HG03558 (cell line): ENCODE data around the gene ETV4.
A peak's percentile ranks its signal among the peaks of the same experiment; 100 is the strongest.
"Not testable (repeated sequence)": the region's sequence is repeated elsewhere in the genome, so short reads cannot be mapped to it uniquely, and the experiment has no call there.

Experiments
- ATAC-seq: cut with Tn5 transposase; IDR thresholded peaks from one replicate; pipeline ENCODE4 v1.9.1; 2021; ENCODE audit warnings: moderate number of reproducible peaks; ENCODE audit not compliant: unreplicated experiment; ENCODE audit errors: extremely low read depth

Gene ETV4

GRCh38 chr17:43521389-43521788 lies 24.8 kb downstream of the ETV4 start:
- no peak for ATAC-seq

- no peak for ATAC-seq
Measured at GRCh38 chr17:43517615-43518386, 28.3 kb downstream of the ETV4 start.

- no peak for ATAC-seq
Measured at GRCh38 chr17:43517161-43517560, 29.0 kb downstream of the ETV4 start.

GRCh38 chr17:43515656-43516055 lies 30.5 kb downstream of the ETV4 start:
- ATAC-seq: no peak

DNA sequence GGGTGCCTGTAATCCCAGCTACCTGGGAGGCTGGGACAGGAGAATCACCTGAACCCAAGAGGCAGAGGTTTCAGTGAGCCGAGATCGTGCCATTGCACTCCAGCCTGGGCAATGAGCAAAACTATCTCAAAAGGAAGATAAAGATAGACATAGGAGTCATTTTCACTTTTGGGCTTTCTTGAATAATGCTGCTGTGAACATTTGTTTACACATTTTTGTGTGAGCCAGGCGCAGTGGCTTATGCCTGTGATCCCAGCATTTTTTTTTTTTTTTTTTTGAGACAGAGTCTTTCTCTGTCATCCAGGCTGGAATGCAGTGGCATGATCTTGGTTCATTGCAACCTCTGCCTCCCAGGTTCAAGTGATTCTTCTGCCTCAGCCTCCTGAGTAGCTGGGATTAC lies 34.9 kb downstream of the ETV4 start:
- ATAC-seq: not testable (repeated sequence)

DNA sequence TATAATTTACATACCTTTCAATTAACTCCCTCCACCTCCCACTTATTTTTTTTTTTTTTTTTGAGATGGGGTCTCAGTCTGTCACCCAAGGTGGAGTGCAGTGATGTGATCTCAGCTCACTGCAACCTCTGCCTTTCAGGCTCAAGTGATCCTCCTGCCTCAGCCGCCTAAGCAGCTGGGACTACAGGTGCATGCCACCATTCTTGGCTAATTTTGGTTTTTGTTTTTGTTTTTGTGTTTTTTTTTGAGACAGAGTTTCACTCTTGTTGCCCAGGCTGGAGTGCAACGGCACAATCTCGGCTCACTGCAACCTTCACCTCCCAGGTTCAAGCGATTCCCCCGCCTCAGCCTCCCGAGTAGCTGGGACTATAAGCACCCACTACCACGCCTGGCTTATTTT lies 36.7 kb downstream of the ETV4 start:
- ATAC-seq: not testable (repeated sequence)

GRCh38 chr17:43490621-43491020 lies 55.5 kb downstream of the ETV4 start:
- no peak for ATAC-seq

GRCh38 chr17:43483674-43484551 lies 62.2 kb downstream of the ETV4 start, which contains the start of gene DHX8:
Gene DHX8, plus strand, starts transcription at chr17:43483975. Its CDS starts 63 bp downstream, at chr17:43484038.
- ATAC-seq: peak; percentile 82

DNA sequence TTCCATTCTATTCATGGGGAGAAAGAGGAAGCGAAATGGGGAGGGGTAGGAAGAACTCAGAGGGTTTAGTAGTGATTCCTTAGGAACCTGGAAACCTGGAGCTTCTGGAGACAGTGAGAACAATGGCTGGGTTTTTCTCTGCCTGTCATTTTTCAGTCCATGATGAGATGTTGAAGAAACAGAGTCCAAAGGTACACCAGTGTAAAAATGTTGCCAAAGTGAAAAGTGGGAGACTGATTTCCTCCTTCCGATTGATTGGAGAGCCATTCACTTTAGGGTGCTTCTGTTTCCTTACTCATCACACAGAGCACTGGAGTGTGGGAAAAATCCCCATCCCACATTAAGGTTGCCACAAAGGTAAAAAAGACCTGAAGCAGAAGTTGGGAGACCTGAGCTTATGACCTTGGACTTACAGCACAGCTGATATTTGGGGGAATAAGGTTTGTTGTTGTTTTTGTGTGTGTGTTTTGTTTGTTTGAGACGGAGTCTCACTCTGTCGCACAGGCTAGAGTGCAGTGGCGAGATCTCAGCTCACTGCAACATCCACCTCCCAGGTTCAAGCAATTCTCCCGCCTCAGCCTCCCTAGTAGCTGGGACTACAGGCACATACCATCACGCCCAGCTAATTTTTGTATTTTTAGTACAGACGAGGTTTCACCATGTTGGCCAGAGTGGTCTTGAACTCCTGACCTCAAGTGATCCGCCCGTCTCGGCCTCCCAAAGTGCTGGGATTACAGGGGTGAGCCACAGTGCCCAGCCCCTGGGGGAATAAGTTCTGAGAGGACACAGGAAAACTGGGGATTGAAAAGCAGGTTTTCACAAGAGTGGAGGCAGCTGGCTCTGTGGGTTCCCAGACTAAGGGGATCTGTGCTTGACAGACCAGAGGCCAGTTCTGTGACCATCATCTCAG lies 63.8 kb downstream of the ETV4 start:
- ATAC-seq: no peak

- no peak for ATAC-seq
Measured at GRCh38 chr17:43479948-43480347, 66.2 kb downstream of the ETV4 start.
